GM23248 (cell line): Measurements from ENCODE around the gene LMX1A. TPM values are rescaled to one million over a fixed set of nuclear protein-coding genes. Genes with fewer than 3 reads are reported as not detected.

Source experiments
- DNase-seq: peaks from one replicate; pipeline ENCODE4 v3.0.0-alpha.2; 2015
- H2AFZ ChIP-seq: fragments of 200-600 bp; sonication (generic); 2 replicates; pipeline ENCODE4 v1.6.1; 2016; ENCODE audit warnings: antibody characterized with exemption
- H3F3A ChIP-seq: fragments of 200-600 bp; sonication (generic); 2 replicates; pipeline ENCODE4 v1.6.1; 2016; ENCODE audit warnings: mild to moderate bottlenecking, antibody characterized with exemption, mixed run types; ENCODE audit not compliant: insufficient read depth
- H3K27ac ChIP-seq: fragments of 200-600 bp; sonication (generic); 2 replicates; pipeline ENCODE4 v1.5.1; 2016; ENCODE audit warnings: mild to moderate bottlenecking
- H3K27me3 ChIP-seq: fragments of 200-600 bp; sonication (generic); replicated peaks from 2 replicates; pipeline ENCODE4 v1.6.1; 2016; ENCODE audit warnings: mild to moderate bottlenecking; ENCODE audit not compliant: insufficient read depth
- H3K36me3 ChIP-seq: fragments of 200-600 bp; sonication (generic); 2 replicates; pipeline ENCODE4 v1.6.1; 2016; ENCODE audit warnings: low read depth, mild to moderate bottlenecking
- H3K4me1 ChIP-seq: fragments of 200-600 bp; sonication (generic); 2 replicates; pipeline ENCODE4 v1.6.1; 2016; ENCODE audit warnings: mild to moderate bottlenecking; ENCODE audit not compliant: insufficient read depth
- H3K4me2 ChIP-seq: fragments of 200-600 bp; sonication (generic); one replicate; pipeline ENCODE4 v1.6.1; 2016; ENCODE audit warnings: mild to moderate bottlenecking; ENCODE audit not compliant: unreplicated experiment
- H3K4me3 ChIP-seq: fragments of 200-600 bp; sonication (generic); 2 replicates; pipeline ENCODE4 v1.5.1; 2016; ENCODE audit warnings: mild to moderate bottlenecking
- H3K79me2 ChIP-seq: fragments of 200-600 bp; sonication (generic); 2 replicates; pipeline ENCODE4 v1.6.1; 2016; ENCODE audit warnings: mild to moderate bottlenecking; ENCODE audit not compliant: insufficient read depth
- H3K9ac ChIP-seq: fragments of 200-600 bp; sonication (generic); 2 replicates; pipeline ENCODE4 v1.6.1; 2016; ENCODE audit warnings: mild to moderate bottlenecking
- H3K9me2 ChIP-seq: fragments of 200-600 bp; sonication (generic); 2 replicates; pipeline ENCODE4 v1.6.1; 2016; ENCODE audit warnings: mixed run types, mild to moderate bottlenecking, moderate library complexity; ENCODE audit not compliant: insufficient read depth
- H3K9me3 ChIP-seq: fragments of 200-600 bp; sonication (generic); one replicate; pipeline ENCODE4 v1.6.1; 2017; ENCODE audit warnings: low read depth
- H4K20me1 ChIP-seq: fragments of 200-600 bp; sonication (generic); 2 replicates; pipeline ENCODE4 v1.6.0; 2016; ENCODE audit not compliant: insufficient read depth
- EZH2 ChIP-seq: fragments of 200-600 bp; sonication (generic); IDR thresholded peaks from 2 replicates; pipeline ENCODE4 v1.6.1; 2018; ENCODE audit warnings: antibody characterized with exemption, mild to moderate bottlenecking; ENCODE audit not compliant: insufficient read depth, poor library complexity, severe bottlenecking
- EZH2phosphoT487 ChIP-seq: fragments of 200-600 bp; sonication (generic); IDR thresholded peaks from 2 replicates; pipeline ENCODE4 v1.6.1; 2018; ENCODE audit warnings: antibody characterized with exemption, moderate library complexity, mild to moderate bottlenecking, low read depth; ENCODE audit not compliant: insufficient read depth
- WGBS, 2 experiments: methylation state at CpG; one replicate each; pipeline ENCODE4 v1.1.6; 2015 to 2017; ENCODE audit warnings: low lambda C conversion rate in 2 of 2, low coverage in 1 of 2; ENCODE audit errors: missing lambda C conversion rate in 2 of 2; 5-methylcytosine and 5-hydroxymethylcytosine counted together
- in situ Hi-C: fragments of 300-500 bp; cut with MboI; formaldehyde crosslinking; loops from 2 replicates; pipeline ENCODE4 v1.15.0; 2020
- polyA plus RNA-seq: library from polyadenylated mRNA; unstranded; fragments of >200 nt; fragmentation: Nextera tagmentation; extraction: Ambion mirVana; gene quantifications from 2 replicates; pipeline ENCODE4 v1.2.1, GENCODE V29; 2016
- total RNA-seq: library from RNA; depleted of rRNA; stranded (reverse); fragments of >200 nt; shearing (Covaris generic); gene quantifications from 2 replicates; pipeline ENCODE4 v1.2.3, GENCODE V29; 2014

LMX1A gene
- total and polyA plus RNA-seq, 2 experiments from 2014 or later = not detected

DNA sequence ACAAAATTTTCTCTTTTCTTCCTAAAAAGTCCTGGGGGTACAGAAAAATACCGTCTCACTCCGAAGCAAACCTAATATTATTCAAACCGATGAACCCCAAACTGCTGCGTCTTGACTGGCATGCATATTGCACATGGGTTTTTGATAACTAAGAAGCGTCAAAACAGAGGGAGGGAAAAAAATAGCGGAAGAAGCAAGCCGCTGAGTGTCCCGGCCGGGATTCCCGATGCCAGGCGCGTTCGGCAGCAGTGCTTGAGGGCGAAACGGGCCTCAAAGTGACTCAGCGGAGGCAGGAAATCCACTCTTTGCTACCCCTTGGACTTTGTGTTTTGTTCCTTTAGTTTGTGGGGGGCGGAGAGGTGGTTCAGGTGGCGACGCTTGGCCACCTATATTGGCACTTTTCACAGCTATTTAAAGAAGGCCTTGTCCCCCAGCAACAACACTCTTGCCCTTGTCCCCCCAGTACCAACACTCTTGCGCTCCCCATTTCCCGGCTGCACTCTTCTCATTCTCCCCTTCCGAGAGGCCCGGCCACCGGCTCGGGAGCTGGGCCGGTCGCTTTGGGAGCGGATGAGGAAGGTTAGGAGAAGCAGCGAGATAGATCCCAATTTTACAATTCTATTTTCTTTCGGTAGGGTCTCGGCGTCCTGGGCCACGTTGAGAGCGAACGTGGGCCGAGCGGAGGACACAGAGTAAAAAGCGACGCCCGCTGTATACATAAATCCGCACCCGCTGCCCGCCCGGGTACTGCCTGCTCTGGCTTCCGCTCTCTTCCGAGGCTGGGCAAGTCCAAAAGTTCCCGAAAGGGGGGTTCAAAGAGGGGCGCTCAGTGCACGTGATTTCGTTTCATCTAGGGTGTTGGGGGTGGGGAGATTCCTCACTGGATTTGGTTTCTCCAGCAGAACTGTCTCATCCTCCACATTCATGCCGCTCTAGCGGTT is 2.5 kb downstream of the LMX1A start:
- no peak overlapping the region for H3K27ac ChIP-seq
- WGBS, 2 experiments = 26 to 31% methylated on average over 51 to 52 of the region's 52 CpGs

DNA sequence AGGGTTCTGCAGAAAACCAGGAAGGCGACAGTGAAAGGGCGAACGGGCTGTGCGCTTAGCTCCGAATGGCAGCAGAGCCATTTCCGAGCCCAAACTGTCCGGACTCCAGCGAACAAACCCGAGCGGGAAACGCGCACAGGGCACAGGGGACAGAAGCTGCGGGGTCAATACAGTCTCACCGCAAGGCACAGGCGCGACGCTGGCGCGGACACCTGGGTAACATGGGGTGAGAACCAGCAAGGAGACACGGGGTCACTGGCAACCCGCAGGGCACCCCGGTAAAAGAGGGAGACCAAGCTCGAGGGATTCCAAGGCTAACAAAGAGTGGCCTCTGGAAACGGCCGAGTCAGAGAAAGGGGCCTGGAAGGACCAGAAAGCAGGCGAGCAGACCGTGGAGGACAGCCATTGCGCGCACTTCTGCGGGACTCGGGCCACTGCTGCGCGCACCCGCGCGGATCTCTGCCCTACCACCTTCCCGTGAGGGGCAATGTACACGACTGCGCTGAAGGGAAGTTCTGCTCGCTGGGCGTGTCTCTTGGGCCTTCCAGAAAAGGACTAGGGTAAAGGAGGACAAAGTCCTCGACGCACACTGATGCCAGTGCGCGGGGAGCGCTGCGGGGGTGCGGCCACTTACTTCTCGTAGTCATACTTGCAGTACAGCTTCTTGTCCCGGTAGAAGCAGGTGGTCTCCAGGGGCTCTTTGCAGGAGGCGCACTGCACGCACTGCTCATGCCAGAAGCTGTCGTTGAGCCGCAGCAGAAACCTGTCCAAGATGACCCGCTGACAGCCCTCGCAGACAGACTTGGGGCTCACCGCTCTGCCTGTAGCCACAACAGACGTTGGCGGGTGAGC is 3.8 kb downstream of the LMX1A start:
- no peak for DNase-seq
- H3F3A ChIP-seq = no peaks in the 10 kb centered on the region
- no peak overlapping the region for H3K9ac ChIP-seq
- TF ChIP-seq EZH2 (no peak), EZH2phosphoT487 (no peak)
- in situ Hi-C loops = no loop called here
- H3K9me3 ChIP-seq = no peaks in the 10 kb centered on the region
- H2AFZ ChIP-seq = no peak overlapping the region
- H3K79me2 ChIP-seq = no peaks in the 10 kb centered on the region
- H3K36me3 ChIP-seq = no peaks in the 10 kb centered on the region
- 14 to 15% methylated on average over 58 to 59 of the region's 59 CpGs for WGBS, 2 experiments
- H3K4me3 ChIP-seq = no peak overlapping the region
- H3K4me2 ChIP-seq = no peak overlapping the region
- no peak overlapping the region for H3K27ac ChIP-seq
- peaks cover 89% of the 10 kb centered on the region for H3K27me3 ChIP-seq
- H3K4me1 ChIP-seq = no peaks in the 10 kb centered on the region
- no peaks in the 10 kb centered on the region for H3K9me2 ChIP-seq
- H4K20me1 ChIP-seq = no peaks in the 10 kb centered on the region

More for the DNA sequence above, 2.5 kb downstream of the LMX1A start:
- Histone ChIP-seq H3K4me2 (no peak overlapping the region), H3K9me2 (no peaks in the 10 kb centered on the region), H3K4me1 (no peaks in the 10 kb centered on the region), H4K20me1 (no peaks in the 10 kb centered on the region), H3K4me3 (no peak overlapping the region), H3K36me3 (no peaks in the 10 kb centered on the region), H3K79me2 (no peaks in the 10 kb centered on the region), H2AFZ (no peak overlapping the region), H3F3A (no peaks in the 10 kb centered on the region), H3K9ac (no peak overlapping the region), H3K27me3 (peaks cover 91% of the 10 kb centered on the region), H3K9me3 (no peaks in the 10 kb centered on the region)
- no peak for DNase-seq
- in situ Hi-C loops = no loop called here
- TF ChIP-seq EZH2phosphoT487 = no peak

DNA sequence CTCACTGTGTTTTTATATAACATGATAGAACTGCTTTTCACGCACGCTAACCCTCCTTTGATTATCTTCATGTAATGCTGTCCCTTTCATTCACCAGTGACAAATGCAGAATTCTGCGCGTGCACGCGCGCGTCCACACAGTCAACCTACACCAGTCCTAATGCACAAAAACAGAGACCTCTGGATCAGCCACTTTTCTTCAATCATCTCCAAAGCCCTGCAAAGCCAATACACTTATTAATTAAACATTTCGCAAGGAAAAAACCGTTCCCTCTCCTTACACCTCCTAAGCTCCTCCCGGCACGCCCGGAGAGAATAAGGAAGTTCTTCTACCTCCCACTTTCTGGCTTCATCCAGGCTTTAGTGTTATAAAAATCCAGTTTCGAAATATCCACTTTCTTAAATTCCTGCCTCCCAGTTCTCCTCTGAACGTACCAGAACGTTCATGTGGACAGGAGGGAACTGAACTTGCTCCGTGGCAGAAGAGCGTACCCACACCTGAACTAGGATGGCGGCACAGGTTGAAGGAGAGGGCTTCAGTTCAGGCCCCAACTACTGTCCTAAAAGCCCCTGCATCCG is 4.6 kb downstream of the LMX1A start:
- H3K4me2 ChIP-seq = no peak overlapping the region
- no peaks in the 10 kb centered on the region for H3F3A ChIP-seq
- H3K4me1 ChIP-seq = no peaks in the 10 kb centered on the region
- no peak overlapping the region for H2AFZ ChIP-seq
- peaks cover 89% of the 10 kb centered on the region for H3K27me3 ChIP-seq
- no peak for TF ChIP-seq EZH2phosphoT487
- no peak for TF ChIP-seq EZH2
- H4K20me1 ChIP-seq = no peaks in the 10 kb centered on the region
- no peaks in the 10 kb centered on the region for H3K79me2 ChIP-seq
- no peaks in the 10 kb centered on the region for H3K9me2 ChIP-seq
- no peaks in the 10 kb centered on the region for H3K9me3 ChIP-seq
- 37 to 41% methylated on average over 20 of the region's 20 CpGs for WGBS, 2 experiments
- DNase-seq = no peak
- no peak overlapping the region for H3K9ac ChIP-seq
- H3K4me3 ChIP-seq = no peak overlapping the region
- H3K36me3 ChIP-seq = no peaks in the 10 kb centered on the region
- H3K27ac ChIP-seq = no peak overlapping the region
- in situ Hi-C loops = no loop called here

DNA sequence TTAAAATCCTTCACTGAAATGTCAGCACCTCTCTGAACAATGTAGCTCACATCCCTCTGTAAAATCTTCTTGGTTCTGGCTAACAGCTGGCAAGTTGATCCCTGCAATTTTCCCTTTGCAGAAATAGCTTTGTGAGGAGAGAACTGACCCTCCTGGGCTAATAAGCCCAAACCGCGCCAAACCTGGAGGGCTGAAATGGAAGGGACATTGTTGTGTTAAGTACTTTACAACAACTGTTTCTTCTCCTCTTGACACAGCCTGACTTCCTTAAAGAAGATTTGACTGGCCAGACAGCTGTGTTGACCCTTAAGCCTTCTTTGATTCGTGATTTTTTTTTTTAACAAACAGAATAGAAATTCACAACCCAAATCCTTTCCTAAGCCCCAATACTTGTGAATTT is 5.7 kb downstream of the LMX1A start:
- no peak for DNase-seq
- peaks cover 92% of the 10 kb centered on the region for H3K27me3 ChIP-seq

More for the DNA sequence above, 5.7 kb downstream of the LMX1A start:
- no peaks in the 10 kb centered on the region for H3K36me3 ChIP-seq
- H3K9me3 ChIP-seq = no peaks in the 10 kb centered on the region
- H3K4me2 ChIP-seq = no peak overlapping the region
- H2AFZ ChIP-seq = no peak overlapping the region
- no peak overlapping the region for H3K27ac ChIP-seq
- H3K4me3 ChIP-seq = no peak overlapping the region
- H3K4me1 ChIP-seq = no peaks in the 10 kb centered on the region
- H4K20me1 ChIP-seq = no peaks in the 10 kb centered on the region
- no peaks in the 10 kb centered on the region for H3K79me2 ChIP-seq
- no peak for TF ChIP-seq EZH2phosphoT487
- no peak overlapping the region for H3K9ac ChIP-seq
- WGBS, 2 experiments = 39 to 50% methylated on average over 3 of the region's 3 CpGs
- in situ Hi-C loops = no loop called here
- H3K9me2 ChIP-seq = no peaks in the 10 kb centered on the region
- H3F3A ChIP-seq = no peaks in the 10 kb centered on the region
